ENCODE measurements around the gene CA10. TPM values are rescaled to one million over a fixed set of nuclear protein-coding genes. Genes with fewer than 3 reads are reported as not detected.

Gene CA10
- total and polyA plus RNA-seq, 11 donors, result not detected

- 31 to 39% (median 33%) methylated on average over 4 of the region's 4 CpGs for WGBS, 4 donors
These were observed 572.9 kb downstream of the CA10 start for GRCh38 chr17:51585514-51586104.

GRCh38 chr17:51580869-51581268, 577.6 kb downstream of the CA10 start:
- H3K4me3 ChIP-seq, result no peak overlapping the region
- intact Hi-C loops (cut with DNase I), result loop anchor here in 3 of 10 donors (10.0 kb wide), 2 partner anchors 154 to 184 kb away; no protein-coding TSS in a partner anchor
- DNase-seq, result no peak
- TF ChIP-seq CTCF (IDR thresholded peaks at IDR 0.05) (no peak), POLR2A (IDR thresholded peaks at IDR 0.05) (no peak)
- ATAC-seq, result no peak
- no peaks in the 10 kb centered on the region for H3K36me3 ChIP-seq
- H3K4me1 ChIP-seq, result no peaks in the 10 kb centered on the region
- H3K27me3 ChIP-seq, result peaks cover 0 to 4% (median 0%) of the 10 kb centered on the region in 9 donors
- WGBS, 4 donors, result 66 to 80% (median 76%) methylated on average over 3 of the region's 3 CpGs
- peaks cover 0 to 27% (median 6%) of the 10 kb centered on the region in 12 donors for H3K9me3 ChIP-seq
- H3K27ac ChIP-seq, result no peak overlapping the region

More at GRCh38 chr17:51585514-51586104, 572.9 kb downstream of the CA10 start:
- ATAC-seq (peak in 1 of 4 donors; percentile 13), DNase-seq (no peak)
- H3K4me3 ChIP-seq, result no peak overlapping the region
- intact Hi-C loops (cut with DNase I), result loop anchor here in 5 of 10 donors (2.0 to 10.0 kb wide), 5 partner anchors 52 to 522 kb away; no protein-coding TSS in a partner anchor
- TF ChIP-seq CTCF (IDR thresholded peaks at IDR 0.05) (peak; percentile 22 to 61 (median 42)), POLR2A (IDR thresholded peaks at IDR 0.05) (no peak)
- H3K9me3 ChIP-seq, result peaks cover 0 to 20% (median 10%) of the 10 kb centered on the region in 12 donors
- H3K36me3 ChIP-seq, result no peaks in the 10 kb centered on the region
- H3K4me1 ChIP-seq, result no peaks in the 10 kb centered on the region
- no peak overlapping the region for H3K27ac ChIP-seq
- peaks cover 0 to 12% (median 0%) of the 10 kb centered on the region in 9 donors for H3K27me3 ChIP-seq

All from heart left ventricle (tissue), 16 donors.